Measurements from ENCODE around the gene HDAC4.

The HDAC4 gene

DNA sequence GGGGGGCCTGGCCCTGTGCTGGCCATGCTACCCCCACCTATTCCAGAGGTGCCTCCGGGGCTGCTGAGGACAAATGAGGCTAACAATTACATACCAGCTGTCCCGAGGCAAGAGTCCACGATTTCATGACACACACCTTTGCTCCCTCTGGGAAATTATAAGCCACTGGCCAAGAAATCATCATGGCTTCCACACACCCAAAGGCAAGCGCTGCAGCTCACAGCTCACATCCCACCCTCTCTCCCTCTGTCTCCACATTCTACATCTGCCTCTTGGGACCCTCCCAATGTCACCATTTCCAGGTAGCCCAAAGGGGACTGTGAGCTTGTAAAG, 134.4 kb downstream of the HDAC4 start:
- Histone ChIP-seq H3K4me1 (ENCODE audit: insufficient read depth, low read length, severe bottlenecking) (peaks cover 10% of the 10 kb centered on the region), H4K20me1 (ENCODE audit: insufficient read depth, low read length) (no peaks in the 10 kb centered on the region), H3K9me3 (ENCODE audit: low read length) (no peaks in the 10 kb centered on the region), H3K9me2 (ENCODE audit: low read depth, low read length) (no peaks in the 10 kb centered on the region), H3K9ac (ENCODE audit: low read length) (no peak overlapping the region), H3K36me3 (ENCODE audit: insufficient read depth, low read length) (no peaks in the 10 kb centered on the region), H3K27me3 (ENCODE audit: insufficient read depth, low read length) (peaks cover 2% of the 10 kb centered on the region; the same call in 1 of the 2 replicates), H3K4me2 (ENCODE audit: low read length) (no peak overlapping the region), H3K27ac (ENCODE audit: low read depth, low read length, poor library complexity, severe bottlenecking) (no peak overlapping the region), H3K79me2 (ENCODE audit: insufficient read depth, low read length) (no peaks in the 10 kb centered on the region), H3K4me3 (ENCODE audit: low read depth, low read length, poor library complexity, severe bottlenecking) (no peak overlapping the region), H3F3A (ENCODE audit: insufficient read depth, low read length) (no peaks in the 10 kb centered on the region), H2AFZ (ENCODE audit: low read length) (no peak overlapping the region)
- TF ChIP-seq, protein P1, sequence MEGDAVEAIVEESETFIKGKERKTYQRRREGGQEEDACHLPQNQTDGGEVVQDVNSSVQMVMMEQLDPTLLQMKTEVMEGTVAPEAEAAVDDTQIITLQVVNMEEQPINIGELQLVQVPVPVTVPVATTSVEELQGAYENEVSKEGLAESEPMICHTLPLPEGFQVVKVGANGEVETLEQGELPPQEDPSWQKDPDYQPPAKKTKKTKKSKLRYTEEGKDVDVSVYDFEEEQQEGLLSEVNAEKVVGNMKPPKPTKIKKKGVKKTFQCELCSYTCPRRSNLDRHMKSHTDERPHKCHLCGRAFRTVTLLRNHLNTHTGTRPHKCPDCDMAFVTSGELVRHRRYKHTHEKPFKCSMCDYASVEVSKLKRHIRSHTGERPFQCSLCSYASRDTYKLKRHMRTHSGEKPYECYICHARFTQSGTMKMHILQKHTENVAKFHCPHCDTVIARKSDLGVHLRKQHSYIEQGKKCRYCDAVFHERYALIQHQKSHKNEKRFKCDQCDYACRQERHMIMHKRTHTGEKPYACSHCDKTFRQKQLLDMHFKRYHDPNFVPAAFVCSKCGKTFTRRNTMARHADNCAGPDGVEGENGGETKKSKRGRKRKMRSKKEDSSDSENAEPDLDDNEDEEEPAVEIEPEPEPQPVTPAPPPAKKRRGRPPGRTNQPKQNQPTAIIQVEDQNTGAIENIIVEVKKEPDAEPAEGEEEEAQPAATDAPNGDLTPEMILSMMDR (IDR thresholded peaks at IDR 0.05; ENCODE audit: low read length): no peak
- TF ChIP-seq EZH2 (IDR thresholded peaks at IDR 0.05; ENCODE audit: borderline replicate concordance, low read length): no peak

DNA sequence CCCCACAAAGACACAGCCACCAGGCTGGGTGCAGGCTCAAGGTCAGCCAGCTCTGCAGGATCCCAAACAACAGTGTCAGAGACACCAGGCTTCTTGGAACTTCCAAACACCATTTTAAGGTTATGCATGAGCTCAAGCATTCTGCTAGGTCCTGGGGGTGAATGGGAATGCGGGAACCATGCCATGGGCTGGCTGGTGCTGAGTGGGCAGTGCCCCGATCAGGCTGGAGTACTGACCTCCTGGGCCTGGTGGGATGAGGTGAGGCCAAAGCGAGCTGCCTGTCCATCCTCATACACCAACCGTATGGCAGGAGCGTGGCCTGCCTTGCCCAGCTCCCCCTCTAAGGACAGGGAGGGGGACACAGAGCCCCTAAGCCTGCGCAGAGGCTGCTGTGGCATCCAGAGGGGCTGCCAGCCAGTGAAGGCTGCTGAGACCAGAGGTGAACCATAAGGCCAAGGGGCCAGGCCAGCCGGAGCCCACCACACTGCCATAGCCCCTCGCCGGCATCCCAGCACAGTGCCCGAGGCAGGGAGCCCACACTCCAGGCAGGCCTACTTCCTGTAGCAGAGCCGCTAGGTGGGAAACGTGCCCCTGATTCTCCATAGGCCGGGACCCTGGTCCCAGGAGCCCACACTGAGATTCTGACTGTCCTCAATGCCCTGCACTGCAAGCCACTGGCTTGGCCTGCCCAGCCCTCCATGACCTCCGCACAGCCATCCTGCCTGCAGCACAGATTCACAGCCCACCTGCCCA, 135.0 kb downstream of the HDAC4 start:
- Histone ChIP-seq H3K27me3 (ENCODE audit: insufficient read depth, low read length) (no peaks in the 10 kb centered on the region; the same call in 1 of the 2 replicates), H3K9ac (ENCODE audit: low read length) (no peak overlapping the region), H3K27ac (ENCODE audit: low read depth, low read length, poor library complexity, severe bottlenecking) (no peak overlapping the region), H3K9me3 (ENCODE audit: low read length) (no peaks in the 10 kb centered on the region), H3K4me3 (ENCODE audit: low read depth, low read length, poor library complexity, severe bottlenecking) (no peak overlapping the region), H3F3A (ENCODE audit: insufficient read depth, low read length) (no peaks in the 10 kb centered on the region), H4K20me1 (ENCODE audit: insufficient read depth, low read length) (no peaks in the 10 kb centered on the region), H3K9me2 (ENCODE audit: low read depth, low read length) (no peaks in the 10 kb centered on the region), H3K4me1 (ENCODE audit: insufficient read depth, low read length, severe bottlenecking) (peaks cover 10% of the 10 kb centered on the region), H3K36me3 (ENCODE audit: insufficient read depth, low read length) (no peaks in the 10 kb centered on the region), H2AFZ (ENCODE audit: low read length) (no peak overlapping the region), H3K4me2 (ENCODE audit: low read length) (no peak overlapping the region), H3K79me2 (ENCODE audit: insufficient read depth, low read length) (no peaks in the 10 kb centered on the region)
- TF ChIP-seq, protein P1 (IDR thresholded peaks at IDR 0.05; ENCODE audit: low read length): no peak
- TF ChIP-seq EZH2 (IDR thresholded peaks at IDR 0.05; ENCODE audit: borderline replicate concordance, low read length): no peak

DNA sequence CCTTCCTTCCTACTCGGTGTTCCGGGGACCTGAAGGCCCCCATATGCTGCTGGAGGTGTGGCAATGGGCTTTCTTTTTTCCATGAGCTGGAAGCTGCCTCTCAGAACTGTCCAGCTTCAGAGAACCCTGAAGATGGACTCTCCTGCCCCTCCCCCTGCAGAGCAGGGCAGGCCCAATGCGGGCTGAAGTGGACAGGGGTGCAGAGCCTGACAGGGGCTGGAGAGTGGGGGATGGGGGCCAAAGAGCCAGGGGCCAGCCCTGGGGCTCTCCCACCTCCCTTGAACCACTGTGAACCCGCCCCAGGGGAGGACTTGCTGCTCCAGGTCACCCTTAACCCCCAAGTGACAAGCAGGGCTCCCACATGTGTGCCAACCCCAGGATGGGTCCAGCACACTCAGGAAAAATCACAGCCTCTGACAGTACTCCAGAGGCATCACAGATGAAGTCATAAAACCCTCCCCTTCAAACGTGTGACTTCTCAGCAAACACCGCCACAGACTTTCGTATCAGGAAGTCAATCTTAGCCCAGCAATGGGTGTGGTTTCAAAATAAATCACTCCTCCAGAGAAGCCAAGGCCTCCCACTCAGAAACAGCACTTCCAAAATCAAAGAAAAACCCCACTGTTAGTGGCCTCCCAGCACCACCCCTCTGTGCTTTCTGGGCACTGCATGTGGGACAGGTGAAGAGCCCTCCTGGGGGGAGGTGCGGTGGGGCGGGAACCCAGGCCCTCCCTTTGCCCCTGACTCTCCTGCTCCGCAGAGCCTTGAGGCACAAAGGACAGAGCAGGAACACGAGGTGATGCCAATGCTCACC, 135.8 kb downstream of the HDAC4 start:
- Histone ChIP-seq H3K9me2 (ENCODE audit: low read depth, low read length) (no peaks in the 10 kb centered on the region), H3K9me3 (ENCODE audit: low read length) (no peaks in the 10 kb centered on the region), H3K79me2 (ENCODE audit: insufficient read depth, low read length) (no peaks in the 10 kb centered on the region), H4K20me1 (ENCODE audit: insufficient read depth, low read length) (no peaks in the 10 kb centered on the region), H3K36me3 (ENCODE audit: insufficient read depth, low read length) (no peaks in the 10 kb centered on the region), H3K4me1 (ENCODE audit: insufficient read depth, low read length, severe bottlenecking) (peaks cover 10% of the 10 kb centered on the region), H3K4me3 (ENCODE audit: low read depth, low read length, poor library complexity, severe bottlenecking) (no peak overlapping the region), H3K27ac (ENCODE audit: low read depth, low read length, poor library complexity, severe bottlenecking) (no peak overlapping the region), H3F3A (ENCODE audit: insufficient read depth, low read length) (no peaks in the 10 kb centered on the region), H2AFZ (ENCODE audit: low read length) (no peak overlapping the region), H3K9ac (ENCODE audit: low read length) (no peak overlapping the region), H3K27me3 (ENCODE audit: insufficient read depth, low read length) (no peaks in the 10 kb centered on the region; the same call in 1 of the 2 replicates), H3K4me2 (ENCODE audit: low read length) (no peak overlapping the region)
- no peak for TF ChIP-seq EZH2 (IDR thresholded peaks at IDR 0.05; ENCODE audit: borderline replicate concordance, low read length)
- TF ChIP-seq, protein P1 (IDR thresholded peaks at IDR 0.05; ENCODE audit: low read length): no peak
